SK-N-SH treated with all-trans-retinoic acid at 6 μM for 48 hours (cell line): ENCODE results near the gene ANO10.

ENCODE experiments used
- ATAC-seq: fragments of 200-7000 bp; cut with Tn5 transposase; 3 replicates; pipeline ENCODE4 v1.9.1; 2020; ENCODE audit warnings: mild to moderate bottlenecking, moderate library complexity
- ARNTL ChIP-seq: fragments of 450-650 bp; formaldehyde crosslinking; IDR thresholded peaks from 2 replicates; pipeline ENCODE4 v1.5.0; 2020; ENCODE audit warnings: low read depth, mild to moderate bottlenecking, moderate library complexity, borderline replicate concordance
- BACH2 ChIP-seq: fragments of 250-450 bp; sonication (Bioruptor Pico); IDR thresholded peaks from 2 replicates; pipeline ENCODE4 v1.9.0; 2021; ENCODE audit warnings: mild to moderate bottlenecking, borderline replicate concordance
- CREB5 ChIP-seq: fragments of 250-450 bp; sonication (Bioruptor Pico); IDR thresholded peaks from 2 replicates; pipeline ENCODE4 v1.5.1; 2020; ENCODE audit warnings: low read depth, mild to moderate bottlenecking, moderate library complexity
- CSDC2 ChIP-seq: fragments of 250-450 bp; sonication (Bioruptor Pico); IDR thresholded peaks from 2 replicates; pipeline ENCODE4 v1.5.0; 2020; ENCODE audit warnings: mild to moderate bottlenecking, moderate library complexity
- CSRNP3 ChIP-seq: fragments of 250-450 bp; sonication (Bioruptor Pico); IDR thresholded peaks from 2 replicates; pipeline ENCODE4 v1.5.1; 2021; ENCODE audit warnings: mild to moderate bottlenecking, moderate library complexity
- GLIS3 ChIP-seq: fragments of 250-450 bp; sonication (Bioruptor Pico); IDR thresholded peaks from 2 replicates; pipeline ENCODE4 v1.5.0; 2020; ENCODE audit warnings: mild to moderate bottlenecking, moderate library complexity
- ISL1 ChIP-seq: fragments of 250-450 bp; sonication (Bioruptor Pico); IDR thresholded peaks from 2 replicates; pipeline ENCODE4 v2.1.2; 2022; ENCODE audit warnings: mild to moderate bottlenecking, moderate library complexity
- PATZ1 ChIP-seq: fragments of 250-450 bp; sonication (Bioruptor Pico); IDR thresholded peaks from 2 replicates; pipeline ENCODE4 v1.8.0; 2020; ENCODE audit warnings: mild to moderate bottlenecking, moderate library complexity, borderline replicate concordance
- POU6F1 ChIP-seq: fragments of 250-450 bp; sonication (Bioruptor Pico); IDR thresholded peaks from 2 replicates; pipeline ENCODE4 v1.8.0; 2021; ENCODE audit warnings: low read depth, mild to moderate bottlenecking, moderate library complexity, borderline replicate concordance
- PPARA ChIP-seq: fragments of 250-450 bp; sonication (Bioruptor Pico); IDR thresholded peaks from 2 replicates; pipeline ENCODE4 v1.5.0; 2020; ENCODE audit warnings: mild to moderate bottlenecking, borderline replicate concordance
- SNAI2 ChIP-seq: fragments of 250-450 bp; sonication (Bioruptor Pico); IDR thresholded peaks from 2 replicates; pipeline ENCODE4 v1.5.0; 2020; ENCODE audit warnings: mild to moderate bottlenecking, moderate library complexity
- TCF4 ChIP-seq: fragments of 250-450 bp; sonication (Bioruptor Pico); IDR thresholded peaks from 2 replicates; pipeline ENCODE4 v1.8.0; 2021; ENCODE audit warnings: mild to moderate bottlenecking, moderate library complexity, borderline replicate concordance
- TOX ChIP-seq: fragments of 250-450 bp; sonication (Bioruptor Pico); IDR thresholded peaks from 2 replicates; pipeline ENCODE4 v1.8.0; 2021; ENCODE audit warnings: mild to moderate bottlenecking, moderate library complexity, borderline replicate concordance
- TSHZ2 ChIP-seq: fragments of 250-450 bp; sonication (Bioruptor Pico); IDR thresholded peaks from 2 replicates; pipeline ENCODE4 v1.5.0; 2020; ENCODE audit warnings: mild to moderate bottlenecking, moderate library complexity
- ZC3H10 ChIP-seq: fragments of 250-450 bp; sonication (Bioruptor Pico); IDR thresholded peaks from 2 replicates; pipeline ENCODE4 v1.5.1; 2021; ENCODE audit warnings: mild to moderate bottlenecking, moderate library complexity
- ZFP3 ChIP-seq: fragments of 250-450 bp; sonication (Bioruptor Pico); IDR thresholded peaks from 2 replicates; pipeline ENCODE4 v1.5.0; 2020; ENCODE audit warnings: mild to moderate bottlenecking, moderate library complexity
- ZFP30 ChIP-seq: fragments of 450-650 bp; formaldehyde crosslinking; IDR thresholded peaks from 2 replicates; pipeline ENCODE4 v1.5.0; 2022; ENCODE audit warnings: mild to moderate bottlenecking, moderate library complexity
- ZNF8 ChIP-seq: fragments of 450-650 bp; formaldehyde crosslinking; IDR thresholded peaks from 2 replicates; pipeline ENCODE4 v1.5.0; 2020; ENCODE audit warnings: mild to moderate bottlenecking, moderate library complexity

Gene ANO10

GRCh38 chr3:43391621-43392020 lies 230.2 kb downstream of the ANO10 start:
- no peak for ATAC-seq
- no peak for TF ChIP-seq ARNTL (CRISPR knock-in tag)
- no peak for TF ChIP-seq PPARA (CRISPR knock-in tag)
- no peak for TF ChIP-seq CSRNP3 (CRISPR knock-in tag)
- no peak for TF ChIP-seq BACH2 (CRISPR knock-in tag)
- TF ChIP-seq ZFP30 (CRISPR knock-in tag): no peak
- TF ChIP-seq CSDC2 (CRISPR knock-in tag): no peak
- TF ChIP-seq, all 23 proteins: peak for 0

GRCh38 chr3:43390255-43390588 lies 231.6 kb downstream of the ANO10 start:
- ATAC-seq: no peak
- TF ChIP-seq ZFP3 (CRISPR knock-in tag) (no peak), ISL1 (CRISPR knock-in tag) (no peak), GLIS3 (no peak), TSHZ2 (no peak), SNAI2 (CRISPR knock-in tag) (no peak), CSDC2 (CRISPR knock-in tag) (no peak), CSRNP3 (CRISPR knock-in tag) (no peak), TOX (CRISPR knock-in tag) (no peak), ZFP30 (CRISPR knock-in tag) (no peak), ZNF8 (CRISPR knock-in tag) (no peak), PPARA (CRISPR knock-in tag) (no peak), TCF4 (CRISPR knock-in tag) (no peak)

- no peak for ATAC-seq
- no peak for TF ChIP-seq TSHZ2
- TF ChIP-seq ISL1 (CRISPR knock-in tag): no peak
- no peak for TF ChIP-seq ZC3H10 (CRISPR knock-in tag)
- TF ChIP-seq ARNTL (CRISPR knock-in tag): no peak
- TF ChIP-seq SNAI2 (CRISPR knock-in tag): no peak
- no peak for TF ChIP-seq CSRNP3 (CRISPR knock-in tag)
These were observed 232.2 kb downstream of the ANO10 start for GRCh38 chr3:43389388-43390254.

GRCh38 chr3:43388915-43389314 lies 232.9 kb downstream of the ANO10 start:
- TF ChIP-seq POU6F1 (CRISPR knock-in tag) (no peak), ARNTL (CRISPR knock-in tag) (no peak), ZFP3 (CRISPR knock-in tag) (no peak), ISL1 (CRISPR knock-in tag) (no peak), ZNF8 (CRISPR knock-in tag) (no peak), CREB5 (CRISPR knock-in tag) (no peak), PATZ1 (no peak), ZFP30 (CRISPR knock-in tag) (no peak), GLIS3 (no peak)
- no peak for ATAC-seq
